HG02759 (cell line): ENCODE data around the gene PAX6.
A peak's percentile ranks its signal among the peaks of the same experiment; 100 is the strongest.

Source experiments
- ATAC-seq: cut with Tn5 transposase; IDR thresholded peaks from one replicate; pipeline ENCODE4 v1.9.1; 2021; ENCODE audit warnings: mild to moderate bottlenecking, moderate library complexity; ENCODE audit not compliant: unreplicated experiment

Gene PAX6

DNA sequence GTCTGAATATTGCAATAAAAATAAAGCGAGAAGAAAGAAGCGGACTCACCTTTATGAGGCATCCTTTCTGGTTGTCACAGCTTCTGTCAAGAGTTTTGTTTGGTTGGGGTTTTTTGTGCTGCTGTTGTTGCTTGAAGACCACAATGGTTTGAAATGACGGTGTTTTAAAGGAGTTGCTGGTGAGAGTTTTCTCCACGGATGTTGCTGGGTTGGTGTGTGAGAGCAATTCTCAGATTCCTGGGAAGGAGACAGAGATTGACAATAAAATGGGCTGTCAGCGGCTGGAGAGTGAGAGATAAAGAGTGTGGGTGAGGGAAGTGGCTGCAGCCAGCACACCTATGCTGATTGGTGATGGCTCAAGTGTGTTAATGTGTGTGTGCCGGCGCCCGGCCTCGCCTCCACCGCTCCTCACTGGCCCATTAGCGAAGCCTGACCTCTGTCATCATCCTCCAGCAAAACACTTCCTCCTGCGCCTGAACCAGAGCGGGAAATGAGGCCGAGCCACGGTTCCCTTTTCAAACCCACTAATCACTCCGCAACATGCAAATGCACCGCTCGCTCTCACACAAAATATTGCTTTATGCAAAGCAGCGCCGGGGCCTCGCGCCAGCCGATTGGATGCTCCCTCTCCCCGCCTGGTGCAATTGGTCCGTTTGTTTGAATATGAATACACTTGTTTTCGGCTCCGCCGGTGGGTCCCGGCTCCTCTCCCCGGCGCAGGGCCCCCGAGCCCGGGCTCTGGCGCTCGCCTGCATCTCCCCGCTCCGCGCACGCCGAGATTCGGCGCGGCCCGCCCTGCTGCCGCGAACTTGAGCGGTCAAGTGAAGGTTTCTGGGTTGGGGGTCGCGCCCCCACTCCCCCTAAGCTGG lies at the start of gene PAX6:
Gene PAX6, minus strand, starts transcription at position 544 of the 869 bp plus-strand sequence. CDS start 4,911 bp downstream, outside the sequence.
- ATAC-seq, result peak; percentile 66

DNA sequence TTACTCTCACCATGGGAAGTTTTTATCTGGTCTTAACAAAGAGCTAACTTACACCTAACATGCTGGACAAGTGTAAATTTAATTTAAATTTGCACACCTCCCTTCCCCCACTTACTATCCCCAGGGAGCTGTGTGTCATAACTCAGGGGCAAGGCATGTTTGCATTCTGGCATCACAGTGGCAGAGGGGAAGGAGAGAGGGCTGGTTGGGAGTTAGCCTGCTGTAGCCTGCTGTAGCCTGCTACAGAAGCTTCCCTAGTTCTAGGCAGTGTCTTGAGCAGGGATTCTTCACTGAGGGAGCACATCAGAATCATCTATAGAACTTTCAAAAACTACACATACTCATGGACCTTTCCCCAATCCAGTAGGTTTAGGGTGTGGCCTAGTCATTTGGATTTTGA lies 49.3 kb upstream of the PAX6 start:
- no peak for ATAC-seq

DNA sequence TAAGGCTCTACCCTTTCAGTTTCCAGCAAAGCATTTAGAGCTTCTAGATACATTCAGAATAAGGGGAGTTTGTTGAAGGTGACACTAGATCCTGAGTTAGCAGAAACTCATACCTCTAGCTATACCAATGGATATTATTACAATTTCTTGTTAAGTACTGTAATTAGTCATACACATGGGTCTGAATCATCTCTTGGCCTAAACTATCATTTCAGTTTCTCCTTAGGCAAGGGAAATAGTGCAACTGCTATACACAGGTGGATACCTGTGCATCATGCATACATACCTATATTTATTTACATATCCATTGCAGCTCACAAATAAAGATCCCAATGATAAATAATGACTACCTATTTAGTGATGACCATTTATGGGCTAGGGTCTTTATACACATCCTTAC lies 45.1 kb upstream of the PAX6 start:
- no peak for ATAC-seq

DNA sequence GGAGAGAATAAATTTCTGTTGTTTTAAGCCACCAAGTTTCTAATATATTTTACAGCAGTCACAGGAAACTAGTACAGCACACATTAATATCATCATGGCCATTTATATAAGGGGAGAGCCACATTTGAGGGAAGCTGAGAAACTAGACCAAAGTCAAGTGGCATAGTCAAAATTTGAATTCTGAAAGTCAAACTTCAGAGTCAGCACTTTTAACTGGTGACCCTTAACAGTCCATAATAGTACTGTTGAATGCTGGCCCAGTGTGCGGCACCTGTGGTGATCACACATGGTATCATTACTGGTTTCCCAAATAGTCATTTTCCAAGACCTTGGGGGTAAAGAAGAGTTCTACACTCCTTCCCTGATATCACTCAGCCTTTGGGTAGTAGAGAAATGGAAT lies 44.3 kb upstream of the PAX6 start:
- no peak for ATAC-seq

DNA sequence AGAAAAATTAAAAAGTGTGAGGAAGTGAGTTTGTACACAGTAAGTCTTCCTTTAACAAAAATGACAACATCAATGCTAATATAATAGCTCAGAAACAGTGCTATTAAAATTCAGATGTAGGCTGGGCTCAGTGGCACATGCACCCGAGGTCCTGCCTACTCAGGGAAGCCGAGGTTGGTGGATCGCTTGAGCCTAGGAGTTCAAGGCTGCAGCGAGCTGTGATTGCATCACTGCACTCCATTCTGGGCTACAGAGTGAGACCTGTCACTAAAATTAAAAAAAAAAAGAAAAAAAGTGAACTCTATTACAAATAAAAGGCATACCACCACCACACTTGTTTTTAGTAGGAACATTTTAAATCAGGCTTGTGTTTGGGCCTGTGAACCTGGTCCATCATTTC lies 39.2 kb upstream of the PAX6 start:
- ATAC-seq, result no peak

DNA sequence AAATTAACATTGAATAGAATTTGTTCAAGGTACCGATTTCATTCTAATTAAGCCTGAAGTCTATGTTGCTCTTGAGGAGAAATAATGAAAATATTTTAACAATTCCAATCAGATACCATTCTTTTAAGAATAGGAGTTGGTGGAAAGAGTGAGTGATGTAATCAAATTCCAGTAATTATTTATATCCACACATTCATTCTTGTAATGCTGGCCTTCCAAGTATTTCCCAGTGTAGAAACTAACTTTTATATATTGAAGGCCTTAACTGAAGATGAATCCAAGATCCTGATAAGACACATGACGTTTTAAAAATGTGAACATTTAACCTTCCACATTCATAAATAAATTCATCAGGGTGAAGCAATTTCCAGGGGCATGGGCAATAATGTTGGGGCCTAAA lies 36.6 kb upstream of the PAX6 start:
- ATAC-seq, result no peak

DNA sequence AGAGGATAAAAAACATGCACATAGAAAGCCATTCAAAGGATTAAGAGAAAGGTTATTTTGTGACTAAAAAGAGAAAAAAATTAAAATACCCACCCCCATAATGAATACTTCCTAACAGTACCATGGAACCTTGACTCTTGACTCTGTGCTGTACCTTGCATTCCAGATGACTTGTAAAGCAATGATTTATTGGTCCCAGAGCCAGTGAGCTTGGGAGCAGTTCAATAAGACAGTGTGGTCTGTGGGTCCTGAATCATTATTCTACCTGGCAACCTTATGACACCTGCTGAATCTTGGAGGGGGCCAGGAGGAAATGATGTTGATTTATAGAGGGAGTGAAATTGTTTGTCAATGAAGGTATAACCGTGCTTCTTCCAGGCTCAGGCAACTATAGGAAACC lies 34.2 kb upstream of the PAX6 start:
- ATAC-seq, result no peak

DNA sequence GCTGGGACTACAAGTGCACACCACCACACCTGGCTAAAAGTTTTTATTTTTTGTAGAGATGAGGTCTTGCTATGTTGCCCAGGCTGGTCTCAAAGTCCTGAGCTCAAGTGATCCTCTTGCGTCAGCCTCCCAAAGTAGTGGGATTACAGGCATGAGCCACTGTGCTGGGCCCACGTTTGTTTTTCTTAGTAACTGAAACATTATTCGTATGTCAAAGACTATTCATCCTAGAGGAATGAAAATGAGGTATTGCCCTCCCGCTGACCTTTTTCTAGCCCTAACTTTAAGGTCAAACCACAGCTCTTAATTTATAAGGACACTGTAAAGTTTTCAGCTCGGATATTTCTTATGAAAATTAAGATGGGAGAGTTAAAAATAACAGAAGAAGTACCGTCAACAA lies 33.2 kb upstream of the PAX6 start:
- no peak for ATAC-seq

DNA sequence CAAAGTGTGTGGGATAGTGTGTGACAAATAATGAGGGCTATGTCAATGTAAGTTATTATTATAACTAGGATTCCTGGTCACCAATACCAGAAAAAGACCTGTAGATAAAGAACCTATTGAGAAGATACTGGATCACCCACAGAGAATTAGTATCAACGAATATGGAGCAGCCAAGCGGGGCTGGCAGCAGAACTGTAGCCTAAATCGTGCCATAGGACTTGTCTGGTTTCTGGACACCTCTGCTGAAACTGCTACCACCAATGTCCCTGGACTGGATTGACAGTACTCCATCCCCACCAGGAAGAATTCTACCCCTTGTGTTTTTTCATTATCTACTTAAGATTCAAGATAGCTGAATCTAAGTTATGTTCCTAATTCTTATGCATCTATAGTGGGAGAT lies 30.3 kb upstream of the PAX6 start:
- no peak for ATAC-seq

DNA sequence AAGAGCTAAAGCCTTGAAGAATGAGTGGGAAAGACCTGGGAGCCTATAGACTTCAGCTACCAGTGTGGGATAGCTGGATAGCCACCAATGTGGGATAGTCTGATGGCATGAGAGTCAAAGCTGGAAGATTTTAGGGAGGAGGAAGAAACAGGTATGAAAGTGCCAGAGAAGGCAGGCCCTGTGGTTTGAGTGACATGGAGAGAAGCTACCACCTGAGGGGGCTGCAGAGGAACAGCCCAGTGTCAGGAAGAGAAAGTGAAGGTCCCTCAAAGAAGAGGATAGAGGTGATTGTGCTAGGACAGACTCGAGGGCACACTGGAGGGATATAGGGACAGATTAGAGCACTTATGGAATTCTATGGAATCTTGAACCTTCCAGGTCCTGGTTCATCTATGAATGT lies 23.1 kb upstream of the PAX6 start:
- ATAC-seq, result no peak

DNA sequence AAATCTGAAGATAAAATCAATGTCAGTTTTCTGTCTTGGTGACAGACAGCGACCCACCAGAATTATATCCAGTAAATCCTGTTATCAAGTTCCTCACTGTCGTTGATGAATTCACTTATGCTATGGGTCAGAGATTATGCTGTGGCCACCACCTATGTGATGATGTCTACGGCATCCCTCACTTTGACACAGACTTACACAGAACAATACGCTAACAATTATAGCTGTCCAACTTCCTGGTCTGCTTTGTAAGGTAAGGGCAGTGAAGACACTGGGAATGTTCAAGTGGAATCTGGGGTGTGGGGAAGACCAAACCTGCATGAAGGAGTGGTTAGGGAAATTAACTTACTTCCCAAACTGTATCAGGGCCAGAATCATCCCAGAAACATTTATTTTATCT lies 19.3 kb upstream of the PAX6 start:
- no peak for ATAC-seq

DNA sequence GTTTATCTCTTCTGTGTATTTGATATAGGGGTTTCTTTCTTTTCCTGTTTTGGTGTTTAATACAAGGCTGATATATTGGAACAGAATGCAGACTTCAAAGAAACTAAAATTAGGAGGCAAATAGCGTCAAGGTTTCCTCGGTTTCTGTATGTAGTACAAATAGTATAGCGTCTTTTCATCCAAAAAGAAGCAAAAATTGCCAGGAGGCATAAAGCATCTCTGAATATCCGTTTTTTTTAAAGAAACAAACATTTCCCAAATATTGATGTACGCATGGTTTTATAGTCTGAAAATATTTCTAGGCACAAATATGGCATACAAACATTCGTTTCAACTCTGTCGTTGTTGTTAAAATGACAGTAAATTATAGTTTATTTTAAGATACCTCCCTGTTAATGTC lies 17.1 kb upstream of the PAX6 start:
- ATAC-seq, result no peak

DNA sequence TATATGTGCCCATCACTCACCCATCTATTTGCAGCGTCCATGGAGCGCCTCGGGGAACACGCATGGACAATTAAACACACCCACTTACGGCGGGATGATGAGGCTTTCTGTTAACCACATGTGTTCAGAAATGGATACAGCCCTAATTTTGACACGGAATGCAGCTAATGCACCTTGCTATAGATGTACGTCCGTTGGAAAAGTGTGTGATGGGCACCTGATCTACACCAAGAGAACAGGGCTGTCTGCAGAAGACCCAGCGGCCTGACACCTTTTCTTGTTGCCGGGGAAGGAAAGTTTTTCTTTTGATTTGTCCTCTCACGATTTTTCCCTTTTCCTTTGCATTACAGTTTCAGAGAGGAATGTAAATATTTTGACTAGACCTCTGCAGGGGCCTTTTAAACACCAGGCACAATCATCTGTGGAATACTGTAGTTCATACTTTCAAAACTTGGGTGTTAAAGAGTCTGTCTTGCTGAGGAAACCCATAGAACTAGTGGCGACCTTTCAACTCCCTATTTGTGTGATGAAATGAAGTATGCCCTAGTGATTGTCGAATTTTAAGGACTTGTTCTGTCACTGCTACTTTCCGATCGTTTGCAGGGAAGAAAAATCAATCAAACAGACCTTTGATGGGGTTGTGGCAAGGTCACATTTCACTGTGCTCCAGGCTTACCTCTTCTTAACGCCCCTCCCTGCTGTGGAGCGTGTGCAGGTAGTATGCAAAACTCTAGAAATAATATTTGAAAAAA lies 16.5 kb upstream of the PAX6 start:
- ATAC-seq, result no peak

DNA sequence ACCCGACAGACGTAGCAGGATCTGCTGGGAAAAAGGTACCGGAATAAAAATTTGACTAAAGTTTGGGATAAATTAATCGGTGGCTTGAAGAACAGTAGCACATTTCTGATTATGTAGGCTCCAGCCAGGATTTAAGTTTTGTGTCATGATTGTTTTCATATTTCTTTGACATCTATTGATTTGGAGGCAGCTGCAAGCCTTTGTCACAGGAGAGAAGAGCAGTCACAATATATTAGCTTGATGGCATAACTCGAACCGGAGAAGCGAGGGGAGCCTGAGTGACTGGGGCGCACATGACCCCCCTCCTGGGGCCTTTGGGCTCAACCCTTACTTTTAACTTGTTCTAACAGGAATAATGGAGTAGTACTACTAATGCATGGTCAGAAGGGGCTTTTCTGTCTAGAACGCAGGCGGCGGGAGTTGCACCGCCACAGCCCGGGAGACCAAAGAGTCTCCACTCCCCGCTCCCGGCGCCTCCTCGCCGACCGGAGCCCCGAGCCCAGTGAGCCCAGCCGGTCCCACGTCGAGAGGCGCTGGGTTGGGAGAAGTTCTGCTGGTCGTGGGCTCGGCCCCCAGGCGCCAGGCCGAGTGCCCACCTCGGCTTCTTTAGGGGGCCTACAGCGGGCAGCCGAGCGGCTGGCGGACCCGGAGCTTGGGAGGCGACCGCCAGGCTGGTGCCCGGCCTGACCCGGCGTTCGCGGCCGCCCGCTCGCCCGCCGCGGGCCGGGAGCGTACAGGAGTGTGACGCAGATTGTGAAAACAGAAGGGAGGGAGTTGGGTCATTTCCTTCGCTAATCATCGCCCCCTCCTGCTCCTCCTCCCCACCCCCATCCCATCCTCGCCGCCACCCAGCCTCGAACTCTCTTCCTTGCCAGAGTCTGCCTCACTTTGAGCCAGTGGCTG lies 15.7 kb upstream of the PAX6 start:
- no peak for ATAC-seq

DNA sequence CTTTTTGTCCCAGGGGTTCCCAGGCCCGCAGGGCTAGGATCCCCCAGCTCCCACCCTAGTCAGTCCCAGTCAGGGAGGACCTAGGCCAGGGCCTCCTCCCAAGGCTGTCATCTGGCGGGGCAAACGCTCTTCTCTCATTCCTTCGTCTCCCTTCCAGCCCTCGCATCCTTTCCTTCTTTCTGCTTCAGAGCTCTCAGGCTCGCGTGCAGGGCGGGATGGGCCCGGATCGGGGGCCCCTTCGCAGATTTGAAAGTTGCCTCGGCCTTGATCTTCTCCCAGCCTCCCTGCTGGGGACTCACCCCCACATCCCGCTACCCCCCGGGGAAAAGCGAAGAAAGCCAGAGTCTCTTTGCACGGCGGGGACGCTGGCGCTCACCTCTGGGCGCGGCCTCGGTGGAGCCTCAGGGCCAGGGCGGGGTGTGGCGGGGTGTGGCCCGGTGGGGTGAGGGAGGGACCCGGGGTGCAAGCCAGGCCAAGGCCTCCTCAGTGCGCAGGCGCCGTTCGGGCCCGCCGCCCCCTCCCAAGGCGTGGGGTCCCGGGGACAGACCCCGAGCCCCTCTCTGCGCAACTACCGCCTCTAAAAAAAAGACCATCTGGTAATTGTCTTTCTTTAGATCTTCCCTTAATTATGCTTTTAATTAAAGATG lies 14.8 kb upstream of the PAX6 start:
- ATAC-seq, result no peak

DNA sequence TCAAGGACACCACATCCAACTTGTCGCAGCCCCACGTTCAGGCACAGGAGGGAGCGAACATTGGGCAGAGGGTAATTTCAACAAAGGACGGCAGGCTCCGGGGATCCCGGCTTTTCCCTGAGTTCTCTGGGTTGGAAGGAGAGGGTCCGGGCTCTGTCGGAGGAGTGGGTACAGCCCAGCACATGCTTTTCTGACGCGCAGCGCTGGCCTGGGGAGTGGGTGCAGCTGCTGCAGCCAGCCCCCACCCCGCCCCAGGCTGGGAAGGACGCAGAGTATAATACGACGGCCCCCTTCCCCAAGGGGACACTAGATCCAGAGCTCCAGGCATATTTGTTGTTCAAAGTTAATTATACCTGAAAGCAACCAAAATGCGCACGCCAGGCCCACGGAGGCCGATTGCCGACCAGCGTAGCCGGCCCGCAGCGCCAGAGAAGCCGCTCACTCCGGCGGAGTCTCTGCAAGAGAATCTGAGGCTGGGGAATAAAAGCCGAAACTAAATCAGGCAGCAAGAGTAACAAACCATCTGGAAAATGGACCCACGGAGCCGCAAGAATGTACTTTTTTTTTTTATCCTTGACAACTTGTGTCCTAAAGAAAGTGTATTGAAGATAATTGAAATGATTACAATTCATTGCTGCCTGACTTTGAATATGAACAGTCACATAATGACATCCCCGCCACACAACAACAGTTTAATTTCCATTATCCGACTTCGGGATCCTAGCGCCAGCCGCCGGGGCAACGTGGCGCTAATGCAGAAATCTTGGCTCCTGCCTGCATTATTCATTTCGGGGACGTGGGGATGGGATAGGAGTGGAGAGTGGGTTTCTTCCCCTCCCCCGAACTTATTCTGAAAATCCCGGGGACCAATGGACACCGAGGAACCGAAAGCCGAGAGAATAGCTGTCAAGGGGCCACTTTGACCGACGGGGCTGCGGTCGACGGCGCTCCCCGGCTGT lies 14.0 kb upstream of the PAX6 start:
- no peak for ATAC-seq

DNA sequence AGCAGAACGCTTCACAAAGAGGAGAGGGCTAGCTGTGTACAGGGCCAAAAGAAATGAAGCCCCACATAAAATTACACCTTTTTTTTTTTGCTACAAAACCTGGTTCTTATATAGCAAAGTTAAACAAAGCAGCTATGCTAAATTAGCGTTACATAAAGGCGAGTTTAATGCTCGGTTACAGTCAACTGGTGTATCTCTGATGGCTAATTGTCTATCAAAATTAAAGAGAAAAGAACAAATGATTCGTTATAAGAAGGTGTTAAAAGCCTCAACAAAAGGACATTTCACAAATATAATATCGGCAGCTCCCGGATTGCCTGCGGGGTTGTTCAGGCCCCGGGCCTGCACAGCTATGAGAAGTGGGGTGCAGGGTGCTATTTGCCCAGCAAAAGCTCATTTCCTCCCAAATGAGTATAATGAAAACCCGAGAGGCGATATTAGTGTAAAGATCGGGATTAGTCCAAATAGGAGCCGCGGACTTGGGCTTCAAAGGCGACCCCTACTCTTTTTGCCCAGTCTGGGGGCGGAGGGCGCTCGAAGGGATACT lies 13.3 kb upstream of the PAX6 start:
- no peak for ATAC-seq

DNA sequence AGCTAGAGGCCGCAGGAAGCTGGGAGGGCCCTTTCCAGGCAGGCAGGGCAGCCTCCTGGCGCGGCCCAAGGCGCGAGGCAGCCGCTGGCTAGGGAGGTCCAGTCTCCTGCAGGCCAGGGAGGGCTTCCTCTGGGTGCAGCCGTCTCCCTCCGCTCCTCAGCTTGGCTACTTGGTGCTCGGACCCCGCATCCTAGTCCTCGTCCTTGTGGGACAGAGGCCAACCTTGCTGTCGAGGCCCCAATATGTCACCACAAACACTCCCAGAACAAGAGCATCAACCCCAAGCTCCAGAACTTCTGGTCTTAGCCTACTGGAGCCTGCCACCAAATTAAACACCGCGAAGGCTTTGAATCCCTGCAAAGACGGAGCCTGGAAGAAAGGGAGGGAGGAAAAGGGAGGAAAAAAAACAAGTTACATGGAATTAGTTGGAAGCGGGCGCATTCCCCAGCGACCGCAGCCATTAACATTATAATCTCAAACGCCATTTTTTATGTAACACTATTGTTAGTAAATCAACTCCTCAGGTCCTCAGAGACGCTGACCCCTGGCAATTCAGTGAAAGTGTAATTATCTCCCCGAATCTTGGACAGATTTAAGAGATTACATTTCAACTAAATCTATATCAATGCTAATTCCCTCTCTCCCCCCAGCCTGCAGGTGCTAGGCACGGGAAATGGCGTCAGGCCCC lies 12.7 kb upstream of the PAX6 start:
- ATAC-seq, result no peak
